T-cell (primary cell): Measurements from ENCODE around the gene ADARB2. TPM values are rescaled to one million over a fixed set of nuclear protein-coding genes. Genes with fewer than 3 reads are reported as not detected.

Experiments used
- ATAC-seq, 4 experiments: fragments of 200-7000 bp in 3 of 4; fragments of 150-1000 bp in 1 of 4; cut with Tn5 transposase; replicated peaks in 1 of 4; 1 replicate in 3 of 4; 2 replicates in 1 of 4; pipeline ENCODE4 v1.10.0; 2021; ENCODE audit warnings: moderate library complexity in 3 of 4, mild to moderate bottlenecking in 2 of 4, moderate number of reproducible peaks in 1 of 4
- CTCF ChIA-PET, 2 donors: fragments of 300-600 bp; sonication (Branson Sonifier 250); formaldehyde crosslinking; loops; one replicate each; lab custom pipeline; 2022; ENCODE audit warnings: antibody characterized with exemption in 2 of 2; lab: Charles Lee
- POLR2A ChIA-PET, 2 donors: fragments of 300-600 bp; sonication (Branson Sonifier 250); formaldehyde crosslinking; loops; one replicate each; lab custom pipeline; 2022; ENCODE audit warnings: antibody characterized with exemption in 2 of 2; lab: Charles Lee
- DNase-seq, 35 experiments: peaks; one replicate each; pipeline versions ENCODE4 v3.0.0 to v3.0.0-alpha.2; 2013 to 2023
- H3K27ac ChIP-seq: one replicate; pipeline ENCODE4 v1.5.1; 2013; ENCODE audit warnings: low read length
- H3K27me3 ChIP-seq, 2 experiments: replicated peaks in 1 of 2; 1 replicate in 1 of 2; 2 replicates in 1 of 2; pipeline versions ENCODE4 v1.6.1 to v1.7.0; 2013; ENCODE audit warnings: low read length in 1 of 2, mixed read lengths in 1 of 2; ENCODE audit not compliant: control insufficient read depth in 2 of 2, insufficient read depth in 2 of 2; ENCODE audit errors: extremely low read depth in 1 of 2
- H3K36me3 ChIP-seq, 2 donors: 1 replicate in 1 of 2; 2 replicates in 1 of 2; pipeline versions ENCODE4 v1.6.1 to v1.7.0; 2013; ENCODE audit warnings: low read length in 1 of 2; ENCODE audit not compliant: control insufficient read depth in 2 of 2, insufficient read depth in 1 of 2; ENCODE audit errors: extremely low read depth in 1 of 2
- H3K4me1 ChIP-seq, 2 experiments: 1 replicate in 1 of 2; 2 replicates in 1 of 2; pipeline versions ENCODE4 v1.6.1 to v1.7.0; 2013; ENCODE audit warnings: low read length in 2 of 2, mixed read lengths in 1 of 2; ENCODE audit not compliant: insufficient read depth in 2 of 2, control insufficient read depth in 1 of 2; ENCODE audit errors: extremely low read depth in 1 of 2
- H3K4me3 ChIP-seq, 2 donors: 1 replicate in 1 of 2; 2 replicates in 1 of 2; pipeline versions ENCODE4 v1.5.1 to v1.7.0; 2013; ENCODE audit warnings: mild to moderate bottlenecking in 2 of 2, low read length in 1 of 2, moderate library complexity in 1 of 2; ENCODE audit not compliant: control insufficient read depth in 1 of 2; ENCODE audit errors: extremely low read depth in 1 of 2
- H3K9me3 ChIP-seq: 2 replicates; pipeline ENCODE4 v1.7.0; 2013
- H3K27ac Mint-ChIP-seq, 2 donors: one replicate each; pipeline ENCODE4 v1.8.0; 2020 to 2021; ENCODE audit warnings: mild to moderate bottlenecking in 2 of 2, mixed read lengths in 2 of 2
- H3K27me3 Mint-ChIP-seq, 2 donors: one replicate each; pipeline ENCODE4 v1.8.0; 2021 to 2022; ENCODE audit warnings: mixed read lengths in 2 of 2
- H3K36me3 Mint-ChIP-seq: one replicate; pipeline ENCODE4 v1.8.0; 2021; ENCODE audit warnings: mixed read lengths
- H3K4me1 Mint-ChIP-seq, 3 donors: one replicate each; pipeline ENCODE4 v1.8.0; 2020 to 2022; ENCODE audit warnings: mixed read lengths in 3 of 3, mild to moderate bottlenecking in 1 of 3
- H3K4me3 Mint-ChIP-seq, 3 donors: one replicate each; pipeline ENCODE4 v1.8.0; 2020 to 2022; ENCODE audit warnings: mild to moderate bottlenecking in 3 of 3, mixed read lengths in 3 of 3, moderate library complexity in 3 of 3
- H3K9me3 Mint-ChIP-seq, 3 donors: one replicate each; pipeline ENCODE4 v1.8.0; 2020 to 2022; ENCODE audit warnings: mixed read lengths in 3 of 3
- WGBS: methylation state at CpG from one replicate; pipeline ENCODE4 v1.1.5; 2013; ENCODE audit warnings: missing lambda C conversion rate; ENCODE audit not compliant: insufficient coverage; 5-methylcytosine and 5-hydroxymethylcytosine counted together
- total RNA-seq, 35 experiments: library from RNA in 6 of 35; stranded (reverse) in 6 of 35; fragments of 120-200 nt in 1 of 35; gene quantifications; one replicate each; pipeline versions ENCODE4 v1.2.1 to v1.2.4 and lab custom pipeline; 2013 to 2026

ADARB2 gene
- total RNA-seq, 5 donors from 2014 or later (not counting 1 experiment from before 2014, with no cell fraction given) = 0.07 to 4.0 (median 0.41) TPM

GRCh38 chr10:1301143-1301542, 436.2 kb downstream of the ADARB2 start:
- H3K27me3 Mint-ChIP-seq = peaks cover 8 to 25% of the 10 kb centered on the region in 2 donors
- H3K4me3 Mint-ChIP-seq = no peak overlapping the region
- peaks cover 0 to 9% (median 0%) of the 10 kb centered on the region in 3 donors for H3K4me1 Mint-ChIP-seq
- DNase-seq = no peak
- CTCF ChIA-PET = no interaction called here
- no peaks in the 10 kb centered on the region for H3K36me3 ChIP-seq
- POLR2A ChIA-PET = no interaction called here
- 40% methylated on average over 1 of the region's 5 CpGs for WGBS
- no peak for ATAC-seq
- no peak overlapping the region for H3K4me3 ChIP-seq
- no peak overlapping the region for H3K27ac ChIP-seq
- H3K27me3 ChIP-seq = peaks cover 0 to 26% of the 10 kb centered on the region in 2 experiments
- no peaks in the 10 kb centered on the region for H3K9me3 Mint-ChIP-seq
- H3K4me1 ChIP-seq = peaks cover 0 to 2% of the 10 kb centered on the region in 2 experiments
- H3K9me3 ChIP-seq = no peaks in the 10 kb centered on the region
- H3K36me3 Mint-ChIP-seq = no peaks in the 10 kb centered on the region
- no peak overlapping the region for H3K27ac Mint-ChIP-seq

- Histone ChIP-seq H3K4me1 (peaks cover 0 to 2% of the 10 kb centered on the region in 2 experiments), H3K9me3 (no peaks in the 10 kb centered on the region), H3K36me3 (no peaks in the 10 kb centered on the region), H3K27ac (no peak overlapping the region), H3K4me3 (no peak overlapping the region), H3K27me3 (peaks cover 0 to 29% of the 10 kb centered on the region in 2 experiments)
- ChIA-PET POLR2A (no interaction called here), CTCF (no interaction called here)
- Mint-ChIP-seq H3K4me1 (peaks cover 0 to 9% (median 0%) of the 10 kb centered on the region in 3 donors), H3K4me3 (no peak overlapping the region), H3K27me3 (peaks cover 8 to 25% of the 10 kb centered on the region in 2 donors), H3K9me3 (no peaks in the 10 kb centered on the region), H3K27ac (no peak overlapping the region), H3K36me3 (no peaks in the 10 kb centered on the region)
- WGBS = 62% methylated on average over 6 of the region's 6 CpGs
- DNase-seq = no peak
- ATAC-seq = no peak
These were observed 437.1 kb downstream of the ADARB2 start for GRCh38 chr10:1300218-1300617.

GRCh38 chr10:1299041-1299726, 438.1 kb downstream of the ADARB2 start:
- 27% methylated on average over 12 of the region's 12 CpGs for WGBS
- peak overlapping the region in 1 of 3 donors; percentile 35 for H3K4me3 Mint-ChIP-seq
- Histone ChIP-seq H3K4me3 (no peak overlapping the region), H3K36me3 (no peaks in the 10 kb centered on the region), H3K4me1 (peaks cover 0 to 2% of the 10 kb centered on the region in 2 experiments), H3K27ac (no peak overlapping the region), H3K9me3 (no peaks in the 10 kb centered on the region), H3K27me3 (peaks cover 0 to 31% of the 10 kb centered on the region in 2 experiments)
- peaks cover 0 to 9% (median 0%) of the 10 kb centered on the region in 3 donors for H3K4me1 Mint-ChIP-seq
- H3K27ac Mint-ChIP-seq = no peak overlapping the region
- POLR2A ChIA-PET = no interaction called here
- CTCF ChIA-PET = no interaction called here
- no peak for DNase-seq
- H3K9me3 Mint-ChIP-seq = no peaks in the 10 kb centered on the region
- no peaks in the 10 kb centered on the region for H3K36me3 Mint-ChIP-seq
- peak in 2 of 4 experiments; percentile 15 to 44 for ATAC-seq
- peaks cover 8 to 30% of the 10 kb centered on the region in 2 donors for H3K27me3 Mint-ChIP-seq

- POLR2A ChIA-PET = interaction anchor here in 1 of 2 donors (0.6 kb wide), 1 partner anchor 608 kb away, joined by 8 read pairs; no protein-coding TSS in a partner anchor
- ATAC-seq = no peak
- H3K4me1 ChIP-seq = peaks cover 0 to 2% of the 10 kb centered on the region in 2 experiments
- no peaks in the 10 kb centered on the region for H3K36me3 Mint-ChIP-seq
- no peaks in the 10 kb centered on the region for H3K9me3 ChIP-seq
- H3K4me3 ChIP-seq = no peak overlapping the region
- no peaks in the 10 kb centered on the region for H3K36me3 ChIP-seq
- WGBS = 68% methylated on average over 9 of the region's 14 CpGs
- DNase-seq = no peak
- H3K27me3 Mint-ChIP-seq = peaks cover 8 to 30% of the 10 kb centered on the region in 2 donors
- peaks cover 6 to 19% (median 7%) of the 10 kb centered on the region in 3 donors for H3K4me1 Mint-ChIP-seq
- no peak overlapping the region for H3K27ac Mint-ChIP-seq
- CTCF ChIA-PET = no interaction called here
- H3K27me3 ChIP-seq = peaks cover 0 to 36% of the 10 kb centered on the region in 2 experiments
- no peak overlapping the region for H3K4me3 Mint-ChIP-seq
- no peaks in the 10 kb centered on the region for H3K9me3 Mint-ChIP-seq
- no peak overlapping the region for H3K27ac ChIP-seq
These were observed 439.6 kb downstream of the ADARB2 start for GRCh38 chr10:1297566-1298301.

- H3K4me3 ChIP-seq = no peak overlapping the region
- H3K36me3 Mint-ChIP-seq = no peaks in the 10 kb centered on the region
- H3K4me3 Mint-ChIP-seq = no peak overlapping the region
- 98% methylated on average over 4 of the region's 7 CpGs for WGBS
- DNase-seq = no peak
- peaks cover 0 to 50% of the 10 kb centered on the region in 2 experiments for H3K27me3 ChIP-seq
- no peak overlapping the region for H3K27ac Mint-ChIP-seq
- ChIA-PET POLR2A (no interaction called here), CTCF (no interaction called here)
- ATAC-seq = no peak
- H3K27ac ChIP-seq = no peak overlapping the region
- H3K27me3 Mint-ChIP-seq = peaks cover 10 to 34% of the 10 kb centered on the region in 2 donors
- peaks cover 0 to 2% of the 10 kb centered on the region in 2 experiments for H3K4me1 ChIP-seq
- peaks cover 6 to 19% (median 7%) of the 10 kb centered on the region in 3 donors for H3K4me1 Mint-ChIP-seq
- no peaks in the 10 kb centered on the region for H3K36me3 ChIP-seq
- H3K9me3 ChIP-seq = no peaks in the 10 kb centered on the region
- no peaks in the 10 kb centered on the region for H3K9me3 Mint-ChIP-seq
These were observed 441.4 kb downstream of the ADARB2 start for GRCh38 chr10:1295756-1296480.

GRCh38 chr10:1294748-1295147, 442.6 kb downstream of the ADARB2 start:
- no peak overlapping the region for H3K4me3 ChIP-seq
- H3K4me1 Mint-ChIP-seq = peaks cover 6 to 19% (median 7%) of the 10 kb centered on the region in 3 donors
- H3K27me3 ChIP-seq = peaks cover 0 to 51% of the 10 kb centered on the region in 2 experiments
- CTCF ChIA-PET = no interaction called here
- peaks cover 10 to 26% of the 10 kb centered on the region in 2 donors for H3K27me3 Mint-ChIP-seq
- H3K4me1 ChIP-seq = peaks cover 0 to 1% of the 10 kb centered on the region in 2 experiments
- WGBS = 87% methylated on average over 6 of the region's 7 CpGs
- no peaks in the 10 kb centered on the region for H3K36me3 Mint-ChIP-seq
- no peak overlapping the region for H3K27ac Mint-ChIP-seq
- no peak overlapping the region for H3K4me3 Mint-ChIP-seq
- no peak for DNase-seq
- H3K27ac ChIP-seq = no peak overlapping the region
- H3K36me3 ChIP-seq = no peaks in the 10 kb centered on the region
- H3K9me3 Mint-ChIP-seq = no peaks in the 10 kb centered on the region
- POLR2A ChIA-PET = no interaction called here
- no peak for ATAC-seq
- no peaks in the 10 kb centered on the region for H3K9me3 ChIP-seq
